Coronary artery (tissue), 2 donors: Measurements from ENCODE around the gene CHST11.

Source experiments
- DNase-seq: peaks from one replicate; pipeline ENCODE4 v3.0.0-alpha.2; 2017; ENCODE audit warnings: low spot score
- H3K27ac ChIP-seq, 2 donors: fragments of 200-600 bp; sonication (generic); one replicate each; pipeline ENCODE4 v1.5.1; 2016 to 2019
- H3K4me3 ChIP-seq: fragments of 200-600 bp; sonication (generic); 2 replicates; pipeline ENCODE4 v1.5.1; 2016; ENCODE audit warnings: mild to moderate bottlenecking, moderate library complexity
- TF ChIP-seq, protein P1 (sequence below): fragments of 200-600 bp; sonication (generic); IDR thresholded peaks from one replicate; pipeline ENCODE4 v1.5.1; 2019; ENCODE audit warnings: antibody characterized with exemption

The CHST11 gene

DNA sequence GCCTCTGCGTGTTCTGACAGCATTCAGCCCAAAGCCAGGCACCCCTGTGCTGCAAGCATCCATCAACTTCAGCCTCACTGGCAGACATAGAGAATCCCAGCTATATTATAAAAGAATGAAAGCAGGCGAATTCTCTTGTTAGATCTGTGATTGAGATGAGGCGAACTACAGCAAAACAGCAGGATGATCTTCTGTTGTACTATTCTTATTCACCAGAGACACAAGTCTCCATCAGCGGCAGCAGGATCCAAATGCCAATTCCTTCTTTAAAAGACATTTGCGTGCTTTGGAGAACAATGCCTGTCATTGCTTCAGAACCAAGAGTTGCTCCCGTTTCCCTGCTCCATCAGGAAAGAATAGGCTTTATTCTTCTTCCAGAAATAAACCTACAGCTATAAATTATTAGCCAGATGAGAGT lies 312.4 kb downstream of the CHST11 start:
- Histone ChIP-seq H3K27ac (no peak overlapping the region), H3K4me3 (no peak overlapping the region)
- DNase-seq: no peak
- TF ChIP-seq, protein P1, sequence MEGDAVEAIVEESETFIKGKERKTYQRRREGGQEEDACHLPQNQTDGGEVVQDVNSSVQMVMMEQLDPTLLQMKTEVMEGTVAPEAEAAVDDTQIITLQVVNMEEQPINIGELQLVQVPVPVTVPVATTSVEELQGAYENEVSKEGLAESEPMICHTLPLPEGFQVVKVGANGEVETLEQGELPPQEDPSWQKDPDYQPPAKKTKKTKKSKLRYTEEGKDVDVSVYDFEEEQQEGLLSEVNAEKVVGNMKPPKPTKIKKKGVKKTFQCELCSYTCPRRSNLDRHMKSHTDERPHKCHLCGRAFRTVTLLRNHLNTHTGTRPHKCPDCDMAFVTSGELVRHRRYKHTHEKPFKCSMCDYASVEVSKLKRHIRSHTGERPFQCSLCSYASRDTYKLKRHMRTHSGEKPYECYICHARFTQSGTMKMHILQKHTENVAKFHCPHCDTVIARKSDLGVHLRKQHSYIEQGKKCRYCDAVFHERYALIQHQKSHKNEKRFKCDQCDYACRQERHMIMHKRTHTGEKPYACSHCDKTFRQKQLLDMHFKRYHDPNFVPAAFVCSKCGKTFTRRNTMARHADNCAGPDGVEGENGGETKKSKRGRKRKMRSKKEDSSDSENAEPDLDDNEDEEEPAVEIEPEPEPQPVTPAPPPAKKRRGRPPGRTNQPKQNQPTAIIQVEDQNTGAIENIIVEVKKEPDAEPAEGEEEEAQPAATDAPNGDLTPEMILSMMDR: no peak

DNA sequence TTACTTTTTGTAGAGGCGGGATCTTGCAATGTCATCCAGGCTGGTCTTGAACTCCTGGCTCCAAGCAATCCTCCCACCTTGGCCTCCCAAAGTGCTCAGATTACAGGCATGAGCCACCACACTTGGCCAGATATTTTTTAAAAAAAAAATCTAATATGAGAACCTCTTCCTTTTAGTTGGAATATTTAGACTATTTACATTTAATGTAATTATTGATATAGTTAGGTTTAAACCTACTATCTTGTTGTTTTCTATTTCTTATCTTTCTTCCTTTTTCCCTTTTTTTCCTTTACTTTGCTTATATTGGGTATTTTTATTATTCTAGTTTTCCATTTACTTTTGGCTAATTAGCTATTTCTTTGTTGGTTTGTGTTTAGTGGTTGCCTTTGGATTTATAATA lies 315.6 kb downstream of the CHST11 start:
- no peak for DNase-seq
- TF ChIP-seq, protein P1: no peak
- Histone ChIP-seq H3K27ac (no peak overlapping the region), H3K4me3 (no peak overlapping the region)

DNA sequence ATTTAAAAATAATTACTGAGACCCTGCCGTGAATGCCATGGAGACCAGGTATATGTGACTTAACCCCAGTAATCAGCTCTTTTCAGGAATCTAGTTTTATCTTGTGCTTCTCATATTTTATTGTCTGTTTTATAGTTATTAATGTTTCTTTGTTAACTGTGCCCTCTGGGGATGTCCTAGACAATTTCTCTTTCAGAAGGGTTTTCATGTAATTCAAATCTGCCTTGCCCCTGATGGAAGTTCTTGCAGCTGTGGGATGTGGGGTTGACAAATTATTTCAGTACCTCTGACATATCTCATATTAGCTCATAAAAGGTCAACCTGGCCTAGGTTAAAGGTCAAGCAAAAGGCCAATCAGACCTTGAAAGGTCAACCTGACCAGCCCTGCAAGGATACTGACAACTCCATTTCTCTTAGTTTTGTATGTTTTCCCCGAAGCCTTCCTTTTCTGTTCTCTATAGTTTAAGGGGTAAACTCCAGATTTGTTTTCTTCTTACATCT lies 319.0 kb downstream of the CHST11 start:
- no peak overlapping the region for H3K4me3 ChIP-seq
- TF ChIP-seq, protein P1: no peak
- no peak for DNase-seq
- H3K27ac ChIP-seq: no peak overlapping the region

DNA sequence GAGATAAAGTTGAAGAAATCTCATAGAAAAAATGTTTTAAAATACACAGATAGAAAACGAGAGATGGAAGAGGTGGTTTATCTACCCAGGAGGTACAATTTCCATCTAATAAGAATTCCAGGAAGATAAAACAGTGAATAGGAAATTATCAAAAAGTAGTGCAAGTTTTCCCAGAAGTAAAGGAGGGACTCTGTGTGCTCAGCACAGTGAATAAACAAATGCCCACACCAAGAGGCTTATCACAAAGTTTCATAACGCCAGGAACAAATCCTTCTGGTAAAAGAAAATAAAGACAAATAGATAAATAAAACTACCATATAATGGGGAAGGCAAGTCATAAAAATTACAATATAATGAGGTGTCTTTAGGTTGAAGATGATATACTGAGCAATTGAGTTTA lies 322.4 kb downstream of the CHST11 start:
- no peak for DNase-seq
- H3K27ac ChIP-seq: no peak overlapping the region
- H3K4me3 ChIP-seq: no peak overlapping the region
- TF ChIP-seq, protein P1: no peak

DNA sequence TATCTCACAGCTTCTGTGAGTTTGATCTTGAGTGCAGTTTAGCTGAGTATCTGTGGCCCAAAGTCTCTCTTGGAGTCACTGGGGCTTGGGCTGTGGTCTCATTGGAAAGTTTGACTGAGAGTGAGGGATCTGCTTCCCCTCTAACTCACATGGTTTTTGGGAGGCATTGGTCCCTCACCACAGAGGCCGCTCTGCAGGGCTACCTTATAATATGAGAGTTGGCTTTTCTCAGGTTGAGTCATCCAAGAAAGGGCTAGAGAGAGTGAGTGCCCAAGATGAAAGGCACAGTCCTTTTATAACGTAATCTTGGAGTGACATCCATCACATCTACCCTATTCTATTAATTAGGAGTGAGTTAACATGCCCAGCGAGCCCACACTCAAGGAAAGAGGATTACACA lies 325.5 kb downstream of the CHST11 start:
- no peak for DNase-seq
- TF ChIP-seq, protein P1: no peak
- Histone ChIP-seq H3K4me3 (no peak overlapping the region), H3K27ac (no peak overlapping the region)

DNA sequence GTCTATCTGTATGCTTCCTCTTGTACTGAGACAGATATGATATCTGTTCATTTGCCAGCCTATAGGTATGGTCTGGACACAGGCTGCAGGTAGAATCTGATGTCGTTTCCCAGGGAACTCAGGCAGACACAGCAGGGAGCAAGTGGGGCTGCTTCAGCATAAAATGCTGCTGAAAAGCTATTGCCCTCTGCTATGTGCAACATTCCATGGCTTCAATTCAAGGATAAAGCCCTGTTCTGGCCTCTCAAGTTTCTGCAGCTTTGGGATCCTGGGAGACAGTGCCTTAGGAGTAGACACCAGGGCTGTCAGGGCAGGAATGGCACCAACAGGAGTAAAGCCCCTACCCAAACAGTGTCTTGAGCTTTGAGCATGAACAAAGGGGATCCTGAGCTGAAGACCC lies 327.8 kb downstream of the CHST11 start:
- Histone ChIP-seq H3K4me3 (no peak overlapping the region), H3K27ac (no peak overlapping the region)
- no peak for DNase-seq
- TF ChIP-seq, protein P1: no peak

DNA sequence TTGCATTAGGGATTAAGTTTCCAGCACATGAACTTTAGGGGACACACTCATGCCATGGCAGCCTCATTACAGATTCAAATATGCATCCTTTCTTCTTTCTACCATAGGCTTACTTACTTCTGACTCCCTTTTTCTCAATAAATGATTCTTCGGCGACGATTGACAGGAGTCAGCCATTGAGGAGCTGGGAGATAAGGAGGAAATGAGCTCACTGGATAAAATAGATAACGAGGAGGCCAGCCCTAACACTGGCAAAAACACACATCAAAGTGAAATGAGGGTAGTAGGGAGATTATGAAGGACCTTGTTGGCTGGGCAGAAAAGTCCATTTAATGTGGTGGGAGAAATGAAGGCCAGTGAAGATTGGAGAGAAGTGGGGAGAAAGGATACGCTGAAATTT lies 329.1 kb downstream of the CHST11 start:
- no peak for DNase-seq
- TF ChIP-seq, protein P1: no peak
- H3K4me3 ChIP-seq: no peak overlapping the region
- no peak overlapping the region for H3K27ac ChIP-seq
